Suprapubic skin (tissue), 4 donors: ENCODE measurements around the gene PRCD. TPM values are rescaled to one million over a fixed set of nuclear protein-coding genes. Genes with fewer than 3 reads are reported as not detected.

Source experiments
- DNase-seq, 2 donors: peaks; one replicate each; pipeline ENCODE4 v3.0.0-alpha.2; 2019; ENCODE audit warnings: low spot score in 2 of 2
- H3K27ac ChIP-seq: fragments of 200-600 bp; sonication (generic); one replicate; pipeline ENCODE4 v1.5.1; 2019
- H3K27me3 ChIP-seq: fragments of 200-600 bp; sonication (generic); one replicate; pipeline ENCODE4 v1.5.1; 2019
- H3K36me3 ChIP-seq: fragments of 200-600 bp; sonication (generic); one replicate; pipeline ENCODE4 v1.5.1; 2019
- H3K4me1 ChIP-seq: fragments of 200-600 bp; sonication (generic); one replicate; pipeline ENCODE4 v1.5.1; 2019
- H3K4me3 ChIP-seq: fragments of 200-600 bp; sonication (generic); one replicate; pipeline ENCODE4 v1.5.1; 2019; ENCODE audit warnings: mild to moderate bottlenecking
- H3K9me3 ChIP-seq: fragments of 200-600 bp; sonication (generic); one replicate; pipeline ENCODE4 v1.5.1; 2019
- EP300 ChIP-seq: sonication (generic); formaldehyde crosslinking; IDR thresholded peaks from one replicate; pipeline ENCODE4 v1.6.1; 2017; ENCODE audit warnings: antibody characterized with exemption
- POLR2A ChIP-seq, 2 donors: fragments of 450-650 bp; IDR thresholded peaks; one replicate each; pipeline ENCODE4 v1.6.1; 2017; ENCODE audit warnings: antibody characterized with exemption in 2 of 2, mild to moderate bottlenecking in 2 of 2, moderate library complexity in 2 of 2
- POLR2AphosphoS5 ChIP-seq, 3 donors: sonication (generic); formaldehyde crosslinking; IDR thresholded peaks; one replicate each; pipeline ENCODE4 v1.6.1; 2017; ENCODE audit warnings: antibody characterized with exemption in 3 of 3
- WGBS: methylation state at CpG from one replicate; pipeline ENCODE4 v1.1.5; 2018; 5-methylcytosine and 5-hydroxymethylcytosine counted together
- total RNA-seq, 4 donors: library from RNA; depleted of rRNA; stranded (reverse); fragments of >200 nt; gene quantifications; one replicate each; pipeline ENCODE4 v1.1.0, GENCODE V29; 2016
- TF ChIP-seq, protein P1 (sequence below), 2 donors: fragments of 200-600 bp in 1 of 2; fragments of 450-650 bp in 1 of 2; sonication (generic) in 1 of 2; IDR thresholded peaks; one replicate each; pipeline ENCODE4 v1.5.1; 2016 to 2019; ENCODE audit warnings: antibody characterized with exemption in 2 of 2, mild to moderate bottlenecking in 1 of 2, moderate library complexity in 1 of 2

PRCD gene
- total RNA-seq, 4 donors from 2014 or later, result 1.3 to 2.8 (median 2.2) TPM; not detected in 1

DNA sequence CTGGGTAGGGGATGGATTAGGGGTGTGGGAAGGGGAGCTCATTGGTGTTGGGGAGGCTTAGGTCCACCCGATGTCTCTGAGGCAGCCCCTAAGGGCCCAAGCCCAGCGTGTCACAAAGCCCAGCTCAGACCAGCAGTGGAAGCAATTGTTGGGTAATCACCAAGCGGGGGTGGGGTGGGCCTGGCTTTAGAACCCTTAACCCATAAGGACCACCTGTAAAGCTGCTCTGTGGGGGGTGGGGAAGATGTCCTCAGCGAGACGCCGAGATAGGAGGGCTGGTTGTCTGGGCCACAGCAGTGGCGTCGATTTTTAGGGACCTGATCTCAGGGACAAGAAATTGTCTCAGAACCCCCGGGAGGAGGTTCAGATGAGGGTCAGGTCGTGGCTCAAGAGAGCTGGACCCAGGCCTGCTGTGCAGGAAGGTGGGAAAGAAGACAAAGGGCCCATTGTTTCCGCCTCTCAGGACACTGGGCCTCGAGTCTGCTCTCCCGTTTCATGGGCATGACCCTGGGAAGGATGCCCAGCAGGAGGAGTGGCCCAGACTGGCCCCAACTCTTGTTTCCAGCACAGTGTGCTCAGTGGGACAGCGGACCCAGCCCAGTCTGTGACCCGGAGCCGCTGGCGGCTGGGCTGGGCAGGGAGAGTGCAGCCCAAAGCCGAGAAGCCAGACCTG, 29.9 kb downstream of the PRCD start:
- H3K9me3 ChIP-seq, result no peaks in the 10 kb centered on the region
- no peak overlapping the region for H3K27ac ChIP-seq
- WGBS, result 63% methylated on average over 14 of the region's 18 CpGs
- TF ChIP-seq POLR2A (IDR thresholded peaks at IDR 0.05) (no peak), POLR2AphosphoS5 (IDR thresholded peaks at IDR 0.05) (no peak), EP300 (no peak)
- TF ChIP-seq, protein P1, sequence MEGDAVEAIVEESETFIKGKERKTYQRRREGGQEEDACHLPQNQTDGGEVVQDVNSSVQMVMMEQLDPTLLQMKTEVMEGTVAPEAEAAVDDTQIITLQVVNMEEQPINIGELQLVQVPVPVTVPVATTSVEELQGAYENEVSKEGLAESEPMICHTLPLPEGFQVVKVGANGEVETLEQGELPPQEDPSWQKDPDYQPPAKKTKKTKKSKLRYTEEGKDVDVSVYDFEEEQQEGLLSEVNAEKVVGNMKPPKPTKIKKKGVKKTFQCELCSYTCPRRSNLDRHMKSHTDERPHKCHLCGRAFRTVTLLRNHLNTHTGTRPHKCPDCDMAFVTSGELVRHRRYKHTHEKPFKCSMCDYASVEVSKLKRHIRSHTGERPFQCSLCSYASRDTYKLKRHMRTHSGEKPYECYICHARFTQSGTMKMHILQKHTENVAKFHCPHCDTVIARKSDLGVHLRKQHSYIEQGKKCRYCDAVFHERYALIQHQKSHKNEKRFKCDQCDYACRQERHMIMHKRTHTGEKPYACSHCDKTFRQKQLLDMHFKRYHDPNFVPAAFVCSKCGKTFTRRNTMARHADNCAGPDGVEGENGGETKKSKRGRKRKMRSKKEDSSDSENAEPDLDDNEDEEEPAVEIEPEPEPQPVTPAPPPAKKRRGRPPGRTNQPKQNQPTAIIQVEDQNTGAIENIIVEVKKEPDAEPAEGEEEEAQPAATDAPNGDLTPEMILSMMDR (IDR thresholded peaks at IDR 0.05), result no peak
- peaks cover 45% of the 10 kb centered on the region for H3K36me3 ChIP-seq
- no peaks in the 10 kb centered on the region for H3K27me3 ChIP-seq
- DNase-seq, result no peak
- H3K4me1 ChIP-seq, result peaks cover 32% of the 10 kb centered on the region
- H3K4me3 ChIP-seq, result no peak overlapping the region

DNA sequence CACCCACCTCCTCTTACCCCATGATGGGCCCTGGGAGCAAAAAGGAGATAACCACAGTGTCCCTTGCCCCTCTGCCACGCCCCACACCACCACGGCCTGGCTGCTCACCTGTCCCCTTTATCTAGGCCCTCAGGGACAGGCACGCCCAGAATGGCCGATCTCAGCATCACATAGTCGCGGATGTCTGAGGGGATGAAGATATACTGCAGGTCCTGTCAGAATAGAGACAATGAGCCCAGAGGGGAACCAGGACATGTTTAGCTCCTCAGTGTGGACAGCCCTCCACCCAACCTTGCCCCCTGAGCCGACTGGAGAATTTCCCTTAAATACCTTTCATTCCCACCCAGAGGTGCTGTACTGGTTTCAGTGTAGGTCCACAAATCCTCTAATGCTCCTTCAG, 30.6 kb downstream of the PRCD start:
- TF ChIP-seq, protein P1 (IDR thresholded peaks at IDR 0.05), result no peak
- TF ChIP-seq POLR2A (IDR thresholded peaks at IDR 0.05) (no peak), POLR2AphosphoS5 (IDR thresholded peaks at IDR 0.05) (no peak), EP300 (no peak)
- H3K9me3 ChIP-seq, result no peaks in the 10 kb centered on the region
- no peak for DNase-seq
- WGBS, result 81% methylated on average over 7 of the region's 7 CpGs
- H3K27me3 ChIP-seq, result no peaks in the 10 kb centered on the region
- peaks cover 39% of the 10 kb centered on the region for H3K36me3 ChIP-seq
- H3K4me3 ChIP-seq, result no peak overlapping the region
- H3K4me1 ChIP-seq, result peaks cover 32% of the 10 kb centered on the region
- no peak overlapping the region for H3K27ac ChIP-seq

DNA sequence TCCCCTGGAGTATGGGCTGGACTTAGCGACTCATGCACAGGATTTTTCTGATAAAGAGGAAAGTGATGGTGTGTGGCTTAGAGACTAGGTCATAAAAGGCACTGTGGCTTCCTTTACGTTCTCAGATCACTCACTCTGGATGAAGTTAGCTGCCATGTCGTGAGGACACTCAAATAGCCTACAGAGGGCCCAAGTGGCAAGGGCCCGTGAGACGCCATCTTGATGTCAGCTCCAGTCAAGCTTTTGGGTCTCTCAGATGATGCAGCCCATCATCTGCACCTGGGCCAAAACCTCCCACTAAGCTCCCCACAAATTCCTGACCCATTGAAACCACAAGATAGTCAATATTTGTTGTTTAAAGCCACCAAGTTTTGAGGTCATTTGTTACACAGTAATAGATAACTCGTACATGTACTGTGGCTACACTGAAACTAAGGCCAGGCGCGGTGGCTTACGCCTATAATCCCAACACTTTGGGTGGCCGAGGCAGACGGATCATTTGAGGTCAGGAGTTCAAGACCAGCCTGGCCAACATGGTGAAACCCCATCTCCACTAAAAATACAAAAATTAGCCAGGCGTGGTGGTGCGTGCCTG, 31.1 kb downstream of the PRCD start:
- Histone ChIP-seq H3K27me3 (no peaks in the 10 kb centered on the region), H3K36me3 (peaks cover 34% of the 10 kb centered on the region), H3K27ac (no peak overlapping the region), H3K9me3 (no peaks in the 10 kb centered on the region), H3K4me1 (peaks cover 32% of the 10 kb centered on the region), H3K4me3 (no peak overlapping the region)
- TF ChIP-seq POLR2A (IDR thresholded peaks at IDR 0.05) (no peak), POLR2AphosphoS5 (IDR thresholded peaks at IDR 0.05) (no peak), EP300 (no peak)
- TF ChIP-seq, protein P1 (IDR thresholded peaks at IDR 0.05), result no peak
- no peak for DNase-seq
- 97% methylated on average over 13 of the region's 13 CpGs for WGBS

DNA sequence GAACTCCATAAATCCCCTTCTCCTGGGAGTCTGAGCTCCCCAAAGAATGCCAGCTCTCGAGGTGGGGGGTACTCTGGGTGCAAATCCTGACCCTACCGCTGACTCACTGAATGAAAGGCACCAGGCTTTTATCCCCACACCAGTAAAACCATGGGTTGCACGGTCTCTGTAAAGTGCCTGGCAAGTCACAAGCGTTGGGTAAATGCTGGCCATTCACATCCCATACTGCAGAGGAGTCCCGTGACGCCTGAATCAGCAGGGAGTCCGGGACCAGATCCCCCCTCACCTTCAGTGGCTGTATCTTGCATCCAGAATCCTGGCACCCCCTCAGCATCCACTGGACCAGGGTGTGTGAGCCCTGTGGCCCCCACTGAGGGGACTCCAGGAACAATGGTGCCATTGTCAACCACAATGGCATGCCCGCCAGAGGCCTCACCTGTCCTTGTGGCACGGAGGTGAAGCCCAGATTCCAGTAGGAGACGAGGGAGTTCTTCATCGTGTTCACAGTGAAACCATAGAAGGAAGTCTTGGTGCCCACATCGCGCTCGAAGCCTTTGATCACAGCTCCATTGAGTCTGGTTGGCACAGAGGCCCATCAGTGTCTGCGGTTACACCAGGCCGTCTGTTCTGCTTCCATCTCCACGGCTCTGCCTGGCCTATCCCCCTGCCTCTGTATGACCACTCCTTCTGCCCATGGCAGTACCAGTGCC, 32.5 kb downstream of the PRCD start:
- 89% methylated on average over 17 of the region's 17 CpGs for WGBS
- DNase-seq, result no peak

More for the DNA sequence above, 32.5 kb downstream of the PRCD start:
- Histone ChIP-seq H3K4me1 (peaks cover 21% of the 10 kb centered on the region), H3K27me3 (no peaks in the 10 kb centered on the region), H3K4me3 (no peak overlapping the region), H3K9me3 (no peaks in the 10 kb centered on the region), H3K36me3 (peaks cover 21% of the 10 kb centered on the region), H3K27ac (no peak overlapping the region)
- TF ChIP-seq POLR2AphosphoS5 (IDR thresholded peaks at IDR 0.05) (no peak), EP300 (no peak), POLR2A (IDR thresholded peaks at IDR 0.05) (no peak)
- TF ChIP-seq, protein P1 (IDR thresholded peaks at IDR 0.05), result no peak
